HepG2 (cell line): Measurements from ENCODE around the gene LEMD3. TPM values are rescaled to one million over a fixed set of nuclear protein-coding genes. Genes with fewer than 3 reads are reported as not detected.

Source experiments
- ARHGAP35 ChIP-seq: sonication (generic); formaldehyde crosslinking; IDR thresholded peaks from 2 replicates; pipeline ENCODE4 v1.9.0; 2022; ENCODE audit warnings: mild to moderate bottlenecking, inconsistent platforms, moderate library complexity, missing genetic modification reagents, borderline replicate concordance
- GATAD2A ChIP-seq: IDR thresholded peaks from 2 replicates; pipeline ENCODE4 v1.6.1; 2016
- MYNN ChIP-seq: sonication (generic); formaldehyde crosslinking; IDR thresholded peaks from 2 replicates; pipeline ENCODE4 v1.4.0; 2020; ENCODE audit warnings: mild to moderate bottlenecking, low read depth, missing genetic modification reagents
- PAX8 ChIP-seq: sonication (generic); formaldehyde crosslinking; IDR thresholded peaks from 2 replicates; pipeline ENCODE4 v1.8.0; 2022; ENCODE audit warnings: mild to moderate bottlenecking, missing genetic modification reagents, borderline replicate concordance
- RARG ChIP-seq: sonication (generic); formaldehyde crosslinking; IDR thresholded peaks from 2 replicates; pipeline ENCODE4 v1.4.0; 2020; ENCODE audit warnings: low read depth, mild to moderate bottlenecking, missing genetic modification reagents
- TP53 ChIP-seq: sonication (generic); formaldehyde crosslinking; conservative IDR thresholded peaks from 2 replicates; pipeline ENCODE4 v1.4.0; 2020; ENCODE audit warnings: missing genetic modification reagents
- TRIM24 ChIP-seq: sonication (generic); formaldehyde crosslinking; IDR thresholded peaks from 2 replicates; pipeline ENCODE4 v1.8.0; 2022; ENCODE audit warnings: mild to moderate bottlenecking, missing genetic modification reagents
- ZBTB21 ChIP-seq: sonication (generic); formaldehyde crosslinking; IDR thresholded peaks from 2 replicates; pipeline ENCODE4 v1.4.0; 2020; ENCODE audit warnings: missing genetic modification reagents
- ZNF121 ChIP-seq: sonication (generic); formaldehyde crosslinking; IDR thresholded peaks from 2 replicates; pipeline ENCODE4 v1.5.0; 2020; ENCODE audit warnings: mild to moderate bottlenecking, missing genetic modification reagents
- ZNF614 ChIP-seq: IDR thresholded peaks from 2 replicates; pipeline ENCODE4 v1.6.1; 2018; ENCODE audit warnings: missing biosample characterization, missing genetic modification reagents, inconsistent platforms, borderline replicate concordance
- polyA plus RNA-seq, 8 experiments: library from polyadenylated mRNA; depleted of rRNA in 3 of 8; stranded (reverse) in 7 of 8; unstranded in 1 of 8; fragments of >200 nt; fragmentation: Illumina TruSeq in 4 of 8; extraction: Trizol in 4 of 8; gene quantifications; 2 replicates each; pipeline versions ENCODE4 v1.2.1 to v1.2.3, GENCODE V29; 2011 to 2016; ENCODE audit warnings: low read depth in 4 of 8, missing spikeins in 1 of 8, mixed read lengths in 1 of 8; ENCODE audit not compliant: insufficient read depth in 1 of 8
- total RNA-seq, 5 experiments: library from RNA; depleted of rRNA; stranded (reverse); fragments of >200 nt; fragmentation: Illumina TruSeq; extraction: Trizol; gene quantifications; 2 replicates each; pipeline ENCODE4 v1.2.3, GENCODE V29; 2016; ENCODE audit warnings: low read depth in 1 of 5
- TF ChIP-seq, protein P1 (sequence below): sonication (generic); formaldehyde crosslinking; conservative IDR thresholded peaks from 2 replicates; pipeline ENCODE4 v1.4.0; 2020; ENCODE audit warnings: missing genetic modification reagents
- TF ChIP-seq, protein P2 (sequence below): IDR thresholded peaks from 2 replicates; pipeline ENCODE4 v1.6.1; 2012; ENCODE audit warnings: low read length, improper control_type of control experiment
- TF ChIP-seq, protein P3 (sequence below): sonication (generic); formaldehyde crosslinking; IDR thresholded peaks from 2 replicates; pipeline ENCODE4 v1.4.0; 2020; ENCODE audit warnings: missing genetic modification reagents
- TF ChIP-seq, protein P4 (sequence below): sonication (generic); formaldehyde crosslinking; IDR thresholded peaks from 2 replicates; pipeline ENCODE4 v1.4.0; 2020; ENCODE audit warnings: missing genetic modification reagents

The LEMD3 gene
- total and polyA plus RNA-seq, 2 of the 13 experiments (the other 11 are each of a cell fraction or from before 2014, with no cell fraction given) = 9.3 to 18.7 TPM

DNA sequence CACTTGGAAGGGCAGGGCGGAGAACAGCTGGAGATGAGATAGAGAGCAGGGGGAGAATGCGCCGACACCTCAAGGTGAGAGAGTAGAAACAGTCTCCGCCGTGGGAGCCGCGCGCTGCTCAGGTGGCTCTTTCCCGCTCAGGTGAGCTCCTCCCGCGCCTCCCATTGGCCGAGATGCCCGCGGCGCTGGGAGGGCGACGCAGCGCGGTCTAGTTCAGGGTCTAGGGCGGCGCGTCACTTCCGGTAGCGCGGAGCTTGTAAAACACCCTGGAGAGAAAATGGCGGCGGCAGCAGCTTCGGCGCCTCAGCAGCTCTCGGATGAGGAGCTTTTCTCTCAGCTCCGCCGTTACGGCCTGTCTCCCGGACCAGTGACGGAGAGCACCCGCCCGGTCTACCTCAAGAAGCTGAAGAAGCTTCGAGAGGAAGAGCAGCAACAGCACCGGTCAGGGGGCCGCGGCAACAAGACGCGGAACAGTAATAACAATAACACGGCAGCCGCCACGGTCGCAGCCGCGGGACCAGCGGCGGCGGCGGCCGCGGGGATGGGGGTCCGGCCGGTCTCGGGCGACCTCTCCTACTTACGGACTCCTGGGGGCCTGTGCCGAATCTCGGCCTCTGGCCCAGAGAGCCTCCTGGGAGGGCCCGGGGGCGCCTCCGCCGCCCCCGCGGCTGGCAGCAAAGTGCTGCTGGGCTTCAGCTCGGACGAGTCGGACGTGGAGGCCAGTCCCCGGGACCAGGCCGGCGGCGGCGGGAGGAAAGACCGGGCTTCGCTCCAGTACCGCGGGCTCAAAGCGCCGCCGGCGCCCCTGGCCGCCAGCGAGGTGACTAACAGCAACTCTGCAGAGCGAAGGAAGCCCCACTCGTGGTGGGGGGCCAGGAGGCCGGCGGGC is at the start of gene LEMD3 (continued):
- TF ChIP-seq, protein P1, sequence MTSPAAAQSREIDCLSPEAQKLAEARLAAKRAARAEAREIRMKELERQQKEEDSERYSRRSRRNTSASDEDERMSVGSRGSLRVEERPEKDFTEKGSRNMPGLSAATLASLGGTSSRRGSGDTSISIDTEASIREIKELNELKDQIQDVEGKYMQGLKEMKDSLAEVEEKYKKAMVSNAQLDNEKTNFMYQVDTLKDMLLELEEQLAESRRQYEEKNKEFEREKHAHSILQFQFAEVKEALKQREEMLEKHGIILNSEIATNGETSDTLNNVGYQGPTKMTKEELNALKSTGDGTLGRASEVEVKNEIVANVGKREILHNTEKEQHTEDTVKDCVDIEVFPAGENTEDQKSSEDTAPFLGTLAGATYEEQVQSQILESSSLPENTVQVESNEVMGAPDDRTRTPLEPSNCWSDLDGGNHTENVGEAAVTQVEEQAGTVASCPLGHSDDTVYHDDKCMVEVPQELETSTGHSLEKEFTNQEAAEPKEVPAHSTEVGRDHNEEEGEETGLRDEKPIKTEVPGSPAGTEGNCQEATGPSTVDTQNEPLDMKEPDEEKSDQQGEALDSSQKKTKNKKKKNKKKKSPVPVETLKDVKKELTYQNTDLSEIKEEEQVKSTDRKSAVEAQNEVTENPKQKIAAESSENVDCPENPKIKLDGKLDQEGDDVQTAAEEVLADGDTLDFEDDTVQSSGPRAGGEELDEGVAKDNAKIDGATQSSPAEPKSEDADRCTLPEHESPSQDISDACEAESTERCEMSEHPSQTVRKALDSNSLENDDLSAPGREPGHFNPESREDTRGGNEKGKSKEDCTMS (CRISPR knock-in tag) = peak; percentile 77; the same call in 1 of the 2 replicates
- TF ChIP-seq MYNN = peak; percentile 98; the same call in 1 of the 2 replicates
- TF ChIP-seq TRIM24 (CRISPR knock-in tag) = no peak
- TF ChIP-seq RARG = no peak; the same call in 1 of the 2 replicates
- TF ChIP-seq ARHGAP35 (CRISPR knock-in tag) = peak; percentile 99
- TF ChIP-seq, protein P2, sequence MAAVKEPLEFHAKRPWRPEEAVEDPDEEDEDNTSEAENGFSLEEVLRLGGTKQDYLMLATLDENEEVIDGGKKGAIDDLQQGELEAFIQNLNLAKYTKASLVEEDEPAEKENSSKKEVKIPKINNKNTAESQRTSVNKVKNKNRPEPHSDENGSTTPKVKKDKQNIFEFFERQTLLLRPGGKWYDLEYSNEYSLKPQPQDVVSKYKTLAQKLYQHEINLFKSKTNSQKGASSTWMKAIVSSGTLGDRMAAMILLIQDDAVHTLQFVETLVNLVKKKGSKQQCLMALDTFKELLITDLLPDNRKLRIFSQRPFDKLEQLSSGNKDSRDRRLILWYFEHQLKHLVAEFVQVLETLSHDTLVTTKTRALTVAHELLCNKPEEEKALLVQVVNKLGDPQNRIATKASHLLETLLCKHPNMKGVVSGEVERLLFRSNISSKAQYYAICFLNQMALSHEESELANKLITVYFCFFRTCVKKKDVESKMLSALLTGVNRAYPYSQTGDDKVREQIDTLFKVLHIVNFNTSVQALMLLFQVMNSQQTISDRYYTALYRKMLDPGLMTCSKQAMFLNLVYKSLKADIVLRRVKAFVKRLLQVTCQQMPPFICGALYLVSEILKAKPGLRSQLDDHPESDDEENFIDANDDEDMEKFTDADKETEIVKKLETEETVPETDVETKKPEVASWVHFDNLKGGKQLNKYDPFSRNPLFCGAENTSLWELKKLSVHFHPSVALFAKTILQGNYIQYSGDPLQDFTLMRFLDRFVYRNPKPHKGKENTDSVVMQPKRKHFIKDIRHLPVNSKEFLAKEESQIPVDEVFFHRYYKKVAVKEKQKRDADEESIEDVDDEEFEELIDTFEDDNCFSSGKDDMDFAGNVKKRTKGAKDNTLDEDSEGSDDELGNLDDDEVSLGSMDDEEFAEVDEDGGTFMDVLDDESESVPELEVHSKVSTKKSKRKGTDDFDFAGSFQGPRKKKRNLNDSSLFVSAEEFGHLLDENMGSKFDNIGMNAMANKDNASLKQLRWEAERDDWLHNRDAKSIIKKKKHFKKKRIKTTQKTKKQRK = no peak
- 0 out of 2 replicates have a peak, but pooled peaks have one; percentile 66 for TF ChIP-seq PAX8 (CRISPR knock-in tag)
- TF ChIP-seq, protein P3, sequence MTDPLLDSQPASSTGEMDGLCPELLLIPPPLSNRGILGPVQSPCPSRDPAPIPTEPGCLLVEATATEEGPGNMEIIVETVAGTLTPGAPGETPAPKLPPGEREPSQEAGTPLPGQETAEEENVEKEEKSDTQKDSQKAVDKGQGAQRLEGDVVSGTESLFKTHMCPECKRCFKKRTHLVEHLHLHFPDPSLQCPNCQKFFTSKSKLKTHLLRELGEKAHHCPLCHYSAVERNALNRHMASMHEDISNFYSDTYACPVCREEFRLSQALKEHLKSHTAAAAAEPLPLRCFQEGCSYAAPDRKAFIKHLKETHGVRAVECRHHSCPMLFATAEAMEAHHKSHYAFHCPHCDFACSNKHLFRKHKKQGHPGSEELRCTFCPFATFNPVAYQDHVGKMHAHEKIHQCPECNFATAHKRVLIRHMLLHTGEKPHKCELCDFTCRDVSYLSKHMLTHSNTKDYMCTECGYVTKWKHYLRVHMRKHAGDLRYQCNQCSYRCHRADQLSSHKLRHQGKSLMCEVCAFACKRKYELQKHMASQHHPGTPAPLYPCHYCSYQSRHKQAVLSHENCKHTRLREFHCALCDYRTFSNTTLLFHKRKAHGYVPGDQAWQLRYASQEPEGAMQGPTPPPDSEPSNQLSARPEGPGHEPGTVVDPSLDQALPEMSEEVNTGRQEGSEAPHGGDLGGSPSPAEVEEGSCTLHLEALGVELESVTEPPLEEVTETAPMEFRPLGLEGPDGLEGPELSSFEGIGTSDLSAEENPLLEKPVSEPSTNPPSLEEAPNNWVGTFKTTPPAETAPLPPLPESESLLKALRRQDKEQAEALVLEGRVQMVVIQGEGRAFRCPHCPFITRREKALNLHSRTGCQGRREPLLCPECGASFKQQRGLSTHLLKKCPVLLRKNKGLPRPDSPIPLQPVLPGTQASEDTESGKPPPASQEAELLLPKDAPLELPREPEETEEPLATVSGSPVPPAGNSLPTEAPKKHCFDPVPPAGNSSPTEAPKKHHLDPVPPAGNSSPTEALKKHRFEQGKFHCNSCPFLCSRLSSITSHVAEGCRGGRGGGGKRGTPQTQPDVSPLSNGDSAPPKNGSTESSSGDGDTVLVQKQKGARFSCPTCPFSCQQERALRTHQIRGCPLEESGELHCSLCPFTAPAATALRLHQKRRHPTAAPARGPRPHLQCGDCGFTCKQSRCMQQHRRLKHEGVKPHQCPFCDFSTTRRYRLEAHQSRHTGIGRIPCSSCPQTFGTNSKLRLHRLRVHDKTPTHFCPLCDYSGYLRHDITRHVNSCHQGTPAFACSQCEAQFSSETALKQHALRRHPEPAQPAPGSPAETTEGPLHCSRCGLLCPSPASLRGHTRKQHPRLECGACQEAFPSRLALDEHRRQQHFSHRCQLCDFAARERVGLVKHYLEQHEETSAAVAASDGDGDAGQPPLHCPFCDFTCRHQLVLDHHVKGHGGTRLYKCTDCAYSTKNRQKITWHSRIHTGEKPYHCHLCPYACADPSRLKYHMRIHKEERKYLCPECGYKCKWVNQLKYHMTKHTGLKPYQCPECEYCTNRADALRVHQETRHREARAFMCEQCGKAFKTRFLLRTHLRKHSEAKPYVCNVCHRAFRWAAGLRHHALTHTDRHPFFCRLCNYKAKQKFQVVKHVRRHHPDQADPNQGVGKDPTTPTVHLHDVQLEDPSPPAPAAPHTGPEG (CRISPR knock-in tag) = peak; percentile 97
- peak; percentile 85; the same call in 1 of the 2 replicates for TF ChIP-seq TP53 (CRISPR knock-in tag)
- peak; percentile 96; the same call in 1 of the 2 replicates for TF ChIP-seq ZNF614 (CRISPR knock-in tag)
- TF ChIP-seq, protein P4, sequence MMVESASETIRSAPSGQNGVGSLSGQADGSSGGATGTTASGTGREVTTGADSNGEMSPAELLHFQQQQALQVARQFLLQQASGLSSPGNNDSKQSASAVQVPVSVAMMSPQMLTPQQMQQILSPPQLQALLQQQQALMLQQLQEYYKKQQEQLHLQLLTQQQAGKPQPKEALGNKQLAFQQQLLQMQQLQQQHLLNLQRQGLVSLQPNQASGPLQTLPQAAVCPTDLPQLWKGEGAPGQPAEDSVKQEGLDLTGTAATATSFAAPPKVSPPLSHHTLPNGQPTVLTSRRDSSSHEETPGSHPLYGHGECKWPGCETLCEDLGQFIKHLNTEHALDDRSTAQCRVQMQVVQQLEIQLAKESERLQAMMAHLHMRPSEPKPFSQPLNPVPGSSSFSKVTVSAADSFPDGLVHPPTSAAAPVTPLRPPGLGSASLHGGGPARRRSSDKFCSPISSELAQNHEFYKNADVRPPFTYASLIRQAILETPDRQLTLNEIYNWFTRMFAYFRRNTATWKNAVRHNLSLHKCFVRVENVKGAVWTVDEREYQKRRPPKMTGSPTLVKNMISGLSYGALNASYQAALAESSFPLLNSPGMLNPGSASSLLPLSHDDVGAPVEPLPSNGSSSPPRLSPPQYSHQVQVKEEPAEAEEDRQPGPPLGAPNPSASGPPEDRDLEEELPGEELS (CRISPR knock-in tag) = peak; percentile 78
- peak; percentile 66 for TF ChIP-seq ZBTB21
- peak; percentile 72 for TF ChIP-seq GATAD2A (CRISPR knock-in tag)
- TF ChIP-seq ZNF121 = peak; percentile 53; the same call in 1 of the 2 replicates
